BLaER1 treated with 17β-estradiol and CSF1 and Interleukin-3, amounts not matched to agents 10 nM and 100 nM (cell line): ENCODE data around the gene CDH4.

ENCODE experiments used
- H3K27ac ChIP-seq, 11 experiments: shearing (Covaris generic); formaldehyde crosslinking; 2 replicates each; pipeline ENCODE4 v1.8.1; 2022
- H3K27me3 ChIP-seq, 11 experiments: shearing (Covaris generic); formaldehyde crosslinking; 2 replicates each; pipeline ENCODE4 v1.8.1; 2022
- H3K36me3 ChIP-seq, 11 experiments: shearing (Covaris generic); formaldehyde crosslinking; 2 replicates each; pipeline ENCODE4 v1.8.1; 2022
- H3K4me1 ChIP-seq, 10 experiments: shearing (Covaris generic); formaldehyde crosslinking; 2 replicates each; pipeline ENCODE4 v1.8.1; 2022
- H3K4me2 ChIP-seq, 11 experiments: shearing (Covaris generic); formaldehyde crosslinking; 2 replicates each; pipeline ENCODE4 v1.8.1; 2022
- H3K4me3 ChIP-seq, 10 experiments: shearing (Covaris generic); formaldehyde crosslinking; 2 replicates each; pipeline ENCODE4 v1.8.1; 2022
- H3K9ac ChIP-seq, 11 experiments: shearing (Covaris generic); formaldehyde crosslinking; 2 replicates each; pipeline ENCODE4 v1.8.1; 2022
- H3K9me3 ChIP-seq, 11 experiments: shearing (Covaris generic); formaldehyde crosslinking; replicated peaks in 1 of 11; 2 replicates each; pipeline ENCODE4 v1.8.1; 2022
- H4K20me1 ChIP-seq, 11 experiments: shearing (Covaris generic); formaldehyde crosslinking; 2 replicates each; pipeline ENCODE4 v1.8.1; 2022
- Cebpa-rat ChIP-seq, 11 experiments: shearing (Covaris generic); IDR thresholded peaks; 2 replicates each; pipeline ENCODE4 v1.8.1; 2022

CDH4 gene

GRCh38 chr20:61408951-61409740, 157.1 kb downstream of the CDH4 start:
- Histone ChIP-seq H3K36me3 (no peaks in the 10 kb centered on the region), H3K4me2 (peak overlapping the region in 5 of 11 experiments; percentile 2 to 43 (median 34); a peak in 7 of 22 replicates), H3K27me3 (no peaks in the 10 kb centered on the region), H3K27ac (no peak overlapping the region), H3K9ac (no peak overlapping the region), H3K4me1 (peaks cover 0 to 25% (median 17%) of the 10 kb centered on the region in 10 experiments; a peak in 12 of 20 replicates), H4K20me1 (no peaks in the 10 kb centered on the region), H3K4me3 (no peak overlapping the region), H3K9me3 (peaks cover 5 to 33% (median 10%) of the 10 kb centered on the region in 11 experiments; a peak in 18 of 22 replicates)
- no peak for TF ChIP-seq Cebpa-rat (IDR thresholded peaks at IDR 0.05)

- no peaks in the 10 kb centered on the region for H4K20me1 ChIP-seq
- peaks cover 0 to 20% (median 11%) of the 10 kb centered on the region in 11 experiments; a peak in 15 of 22 replicates for H3K9me3 ChIP-seq
- H3K27me3 ChIP-seq = no peaks in the 10 kb centered on the region
- no peaks in the 10 kb centered on the region for H3K36me3 ChIP-seq
- H3K27ac ChIP-seq = no peak overlapping the region
- peaks cover 0 to 19% (median 13%) of the 10 kb centered on the region in 10 experiments; a peak in 10 of 20 replicates for H3K4me1 ChIP-seq
- no peak overlapping the region for H3K9ac ChIP-seq
- no peak for TF ChIP-seq Cebpa-rat (IDR thresholded peaks at IDR 0.05)
- no peak overlapping the region for H3K4me2 ChIP-seq
- no peak overlapping the region for H3K4me3 ChIP-seq
These were observed 159.7 kb downstream of the CDH4 start for GRCh38 chr20:61411743-61412142.

- H3K4me3 ChIP-seq = no peak overlapping the region
- no peaks in the 10 kb centered on the region for H3K36me3 ChIP-seq
- TF ChIP-seq Cebpa-rat (IDR thresholded peaks at IDR 0.05) = no peak
- H3K27ac ChIP-seq = no peak overlapping the region
- no peak overlapping the region for H3K9ac ChIP-seq
- H3K4me1 ChIP-seq = peaks cover 0 to 8% (median 2%) of the 10 kb centered on the region in 10 experiments; a peak in 9 of 20 replicates
- H4K20me1 ChIP-seq = no peaks in the 10 kb centered on the region
- peaks cover 0 to 20% (median 11%) of the 10 kb centered on the region in 11 experiments; a peak in 15 of 22 replicates for H3K9me3 ChIP-seq
- no peak overlapping the region for H3K4me2 ChIP-seq
- H3K27me3 ChIP-seq = no peaks in the 10 kb centered on the region
These were observed 161.7 kb downstream of the CDH4 start for GRCh38 chr20:61413752-61414151.

- no peaks in the 10 kb centered on the region for H3K27me3 ChIP-seq
These were observed 162.5 kb downstream of the CDH4 start for GRCh38 chr20:61414455-61414991.

GRCh38 chr20:61416546-61416945, 164.5 kb downstream of the CDH4 start:
- H3K4me3 ChIP-seq = no peak overlapping the region
- no peaks in the 10 kb centered on the region; a peak in 2 of 22 replicates for H4K20me1 ChIP-seq
- peaks cover 0 to 20% (median 11%) of the 10 kb centered on the region in 11 experiments; a peak in 15 of 22 replicates for H3K9me3 ChIP-seq
- H3K4me1 ChIP-seq = peaks cover 0 to 10% (median 2%) of the 10 kb centered on the region in 10 experiments; a peak in 7 of 20 replicates
- H3K4me2 ChIP-seq = no peak overlapping the region
- no peaks in the 10 kb centered on the region for H3K27me3 ChIP-seq
- H3K9ac ChIP-seq = no peak overlapping the region
- no peak overlapping the region for H3K27ac ChIP-seq
- TF ChIP-seq Cebpa-rat (IDR thresholded peaks at IDR 0.05) = no peak
- no peaks in the 10 kb centered on the region for H3K36me3 ChIP-seq

More at GRCh38 chr20:61414455-61414991, 162.5 kb downstream of the CDH4 start:
- Histone ChIP-seq H3K4me2 (no peak overlapping the region), H3K9ac (no peak overlapping the region), H3K27ac (no peak overlapping the region), H3K36me3 (no peaks in the 10 kb centered on the region), H3K4me1 (0 out of 20 replicates have a peak, but pooled peaks cover 0 to under 1% (median 0%) of the 10 kb centered on the region in 10 experiments), H3K4me3 (no peak overlapping the region), H4K20me1 (no peaks in the 10 kb centered on the region), H3K9me3 (peaks cover 0 to 20% (median 11%) of the 10 kb centered on the region in 11 experiments; a peak in 15 of 22 replicates)
- TF ChIP-seq Cebpa-rat (IDR thresholded peaks at IDR 0.05) = no peak

- Histone ChIP-seq H3K36me3 (no peaks in the 10 kb centered on the region), H3K9ac (no peak overlapping the region)
These were observed 165.3 kb downstream of the CDH4 start for GRCh38 chr20:61417221-61417941.

GRCh38 chr20:61419010-61419409, 166.9 kb downstream of the CDH4 start:
- H3K27me3 ChIP-seq = no peaks in the 10 kb centered on the region
- no peak for TF ChIP-seq Cebpa-rat (IDR thresholded peaks at IDR 0.05)
- no peak overlapping the region for H3K27ac ChIP-seq

More at GRCh38 chr20:61417221-61417941, 165.3 kb downstream of the CDH4 start:
- Histone ChIP-seq H3K9me3 (peaks cover 0 to 16% (median 11%) of the 10 kb centered on the region in 11 experiments; a peak in 15 of 22 replicates), H3K4me1 (peaks cover 0 to 10% (median 2%) of the 10 kb centered on the region in 10 experiments; a peak in 7 of 20 replicates), H3K4me3 (no peak overlapping the region), H4K20me1 (no peaks in the 10 kb centered on the region; a peak in 2 of 22 replicates), H3K27me3 (no peaks in the 10 kb centered on the region), H3K27ac (no peak overlapping the region), H3K4me2 (no peak overlapping the region)
- no peak for TF ChIP-seq Cebpa-rat (IDR thresholded peaks at IDR 0.05)

GRCh38 chr20:61419501-61419900, 167.4 kb downstream of the CDH4 start:
- TF ChIP-seq Cebpa-rat (IDR thresholded peaks at IDR 0.05) = no peak
- Histone ChIP-seq H3K4me3 (no peak overlapping the region), H3K9ac (no peak overlapping the region), H4K20me1 (no peaks in the 10 kb centered on the region; a peak in 2 of 22 replicates), H3K4me2 (no peak overlapping the region), H3K27me3 (no peaks in the 10 kb centered on the region), H3K27ac (no peak overlapping the region), H3K9me3 (0 out of 22 replicates have a peak, but pooled peaks cover 0 to under 1% (median 0%) of the 10 kb centered on the region in 11 experiments), H3K36me3 (no peaks in the 10 kb centered on the region), H3K4me1 (peaks cover 0 to 14% (median 2%) of the 10 kb centered on the region in 10 experiments; a peak in 7 of 20 replicates)

More at GRCh38 chr20:61419010-61419409, 166.9 kb downstream of the CDH4 start:
- H3K4me1 ChIP-seq = peaks cover 0 to 14% (median 2%) of the 10 kb centered on the region in 10 experiments; a peak in 7 of 20 replicates
- no peak overlapping the region for H3K9ac ChIP-seq
- H3K4me2 ChIP-seq = no peak overlapping the region
- H3K9me3 ChIP-seq = peaks cover 0 to 6% (median 2%) of the 10 kb centered on the region in 11 experiments; a peak in 12 of 22 replicates
- no peak overlapping the region for H3K4me3 ChIP-seq
- H4K20me1 ChIP-seq = no peaks in the 10 kb centered on the region; a peak in 2 of 22 replicates
- H3K36me3 ChIP-seq = no peaks in the 10 kb centered on the region
